OCI-M2 (cell line): ENCODE data around the gene CHTOP.
A peak's percentile ranks its signal among the peaks of the same experiment; 100 is the strongest.

ENCODE experiments used
- DNase-seq: peaks from one replicate; lab custom pipeline; 2025; ENCODE audit not compliant: unreplicated experiment; lab: John Stamatoyannopoulos, UW

CHTOP gene

DNA sequence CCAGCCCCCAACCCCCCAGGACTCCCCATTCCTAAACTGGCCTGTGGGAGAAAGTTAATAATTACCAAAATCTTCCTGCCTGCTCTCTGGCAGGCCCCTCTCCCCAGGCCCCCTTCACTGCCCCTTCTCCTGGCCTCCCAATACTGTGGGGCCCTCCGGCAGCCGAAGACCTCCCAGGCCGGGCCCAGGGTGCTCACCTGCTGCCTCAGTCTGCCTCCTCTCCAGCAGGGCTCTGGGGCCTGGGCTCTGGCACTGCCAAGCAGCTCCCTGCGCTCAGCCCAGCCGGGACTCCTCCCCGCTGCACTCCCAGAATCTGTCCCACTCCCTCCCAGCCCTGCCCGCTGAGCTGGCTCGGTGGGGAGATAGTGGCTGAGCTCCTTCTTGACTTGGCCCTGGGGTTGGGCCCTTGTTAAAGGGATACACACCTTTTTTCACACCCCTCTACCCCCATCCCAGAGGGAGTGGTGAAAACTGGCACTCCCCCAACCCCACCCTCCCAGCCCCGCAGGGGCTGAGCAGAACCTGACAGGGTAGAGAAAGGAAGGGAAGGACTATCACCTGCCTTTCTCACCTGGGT, 21.0 kb upstream of the CHTOP start, which contains the start of gene S100A16:
Gene S100A16 (minus strand): TSS at position 383 of the 577 bp plus-strand sequence. CDS start 4,986 bp downstream, outside the sequence.
- no peak for DNase-seq

GRCh38 chr1:153613406-153613805, 20.5 kb upstream of the CHTOP start:
- no peak for DNase-seq

- DNase-seq, result no peak
Measured at GRCh38 chr1:153614189-153614900, 19.5 kb upstream of the CHTOP start.

DNA sequence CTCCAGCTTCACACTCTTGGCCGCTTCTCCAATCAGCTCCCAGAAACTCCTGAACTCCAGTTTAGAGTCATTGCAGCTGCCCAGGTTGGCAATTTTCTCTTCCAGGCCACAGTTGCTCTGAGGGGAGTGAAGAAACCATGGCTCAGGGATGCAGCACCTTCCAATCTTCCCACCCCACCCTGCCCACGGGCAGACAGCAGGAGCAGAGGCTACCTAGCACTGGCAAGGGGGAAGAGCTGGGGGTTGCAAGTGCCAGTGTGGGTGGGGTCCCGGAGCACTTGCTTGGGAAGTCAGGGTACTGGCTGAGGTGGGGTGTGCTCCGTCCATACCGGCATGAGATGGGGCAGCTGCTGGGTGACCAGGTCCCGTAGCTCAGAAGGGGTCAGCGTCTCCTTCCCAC, 19.0 kb upstream of the CHTOP start:
- DNase-seq, result no peak

- DNase-seq, result no peak
Measured at GRCh38 chr1:153615406-153615805, 18.5 kb upstream of the CHTOP start.

GRCh38 chr1:153616144-153616916, 17.5 kb upstream of the CHTOP start, which contains the start of gene S100A14:
S100A14 (minus strand) TSS chr1:153616325; CDS start chr1:153615858, 467 bp downstream.
- no peak for DNase-seq

GRCh38 chr1:153616917-153617311, 17.0 kb upstream of the CHTOP start:
- DNase-seq, result no peak

- DNase-seq, result no peak
Measured at GRCh38 chr1:153617663-153618062, 16.2 kb upstream of the CHTOP start.

DNA sequence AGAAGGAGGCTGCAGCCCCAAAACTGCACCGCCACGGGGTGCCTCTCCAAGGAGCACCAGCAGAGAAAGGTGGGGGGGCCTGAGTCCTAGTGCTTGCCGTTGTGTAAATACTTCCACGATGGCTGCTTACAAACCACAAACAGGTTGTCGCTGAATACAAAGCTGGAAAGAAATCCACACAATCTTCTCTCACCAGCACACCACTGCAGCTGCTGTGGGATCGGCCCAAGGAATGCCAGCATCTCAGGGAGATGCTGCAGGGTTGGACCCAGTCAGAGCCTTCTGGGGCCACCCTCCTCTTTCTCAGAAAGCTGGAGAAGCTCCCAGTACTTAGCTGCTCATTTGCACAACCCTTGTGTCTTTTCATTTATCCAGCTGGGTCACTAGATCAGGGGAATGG, 14.7 kb upstream of the CHTOP start:
- no peak for DNase-seq

DNA sequence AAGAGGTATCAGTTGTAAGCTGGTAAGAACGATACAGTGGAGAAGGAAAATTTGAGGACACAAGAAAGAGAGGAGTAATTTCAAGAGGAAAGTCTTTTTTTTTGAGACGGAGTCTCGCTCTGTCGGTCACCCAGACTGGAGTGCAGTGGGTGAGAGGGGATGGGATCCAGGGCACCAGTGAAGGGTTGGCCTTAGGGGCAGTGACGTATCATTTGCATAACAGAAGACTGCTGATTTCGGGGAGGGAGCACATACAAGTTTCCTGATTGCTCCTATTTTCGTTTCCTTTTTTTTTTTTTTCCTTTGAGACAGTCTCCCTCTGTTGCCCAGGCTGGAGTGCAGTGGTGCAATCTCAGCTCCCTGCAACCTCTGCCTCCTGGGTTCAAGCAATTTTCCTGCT, 10.8 kb upstream of the CHTOP start:
- DNase-seq, result no peak

- no peak for DNase-seq
Measured at GRCh38 chr1:153624965-153625611, 8.8 kb upstream of the CHTOP start.

GRCh38 chr1:153626477-153626903, 7.4 kb upstream of the CHTOP start:
- DNase-seq, result no peak

DNA sequence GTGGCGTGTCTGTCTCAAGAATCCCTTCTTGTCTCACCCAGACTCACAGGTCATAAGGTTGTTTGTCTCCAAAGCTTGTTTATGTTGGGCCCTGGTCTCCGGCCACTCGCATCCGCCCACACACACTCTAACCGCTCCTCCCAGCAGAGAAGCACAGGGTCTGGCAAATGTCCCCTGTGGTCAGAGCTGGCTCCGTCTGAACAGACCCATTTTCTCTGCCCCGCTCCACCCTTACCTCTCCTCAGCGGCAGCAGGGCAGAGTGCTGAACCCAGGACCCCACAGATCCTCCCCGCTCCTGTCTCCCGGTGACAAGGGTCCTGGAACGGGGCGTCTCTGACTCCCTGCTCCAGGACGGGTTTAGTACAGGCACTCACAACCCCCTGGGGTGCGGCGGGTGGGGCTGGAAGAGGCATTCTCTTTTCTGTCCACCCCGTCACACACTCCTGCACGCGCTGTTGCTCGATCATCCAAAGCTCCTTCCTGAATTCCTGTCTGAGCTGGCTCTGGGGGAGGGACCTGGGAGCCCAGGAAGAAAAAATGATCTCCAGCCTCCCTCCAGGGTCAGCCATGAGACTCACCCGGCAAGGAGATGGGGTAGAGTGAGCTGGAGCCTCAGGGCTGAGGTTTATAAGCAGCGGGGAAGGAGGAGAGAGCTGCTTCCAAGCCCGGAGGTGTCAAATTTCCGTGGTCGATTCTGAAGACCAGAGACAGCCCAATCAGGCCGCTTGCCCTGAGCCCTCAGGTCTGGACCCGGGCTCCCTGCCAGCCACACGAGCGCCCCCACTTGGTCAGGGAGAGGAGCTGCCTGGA, 6.8 kb upstream of the CHTOP start, which contains the start of gene S100A13:
Gene S100A13 (minus strand): TSS at position 602 of the 811 bp plus-strand sequence. CDS start 1,033 bp downstream, outside the sequence.
- peak; percentile 29 for DNase-seq

DNA sequence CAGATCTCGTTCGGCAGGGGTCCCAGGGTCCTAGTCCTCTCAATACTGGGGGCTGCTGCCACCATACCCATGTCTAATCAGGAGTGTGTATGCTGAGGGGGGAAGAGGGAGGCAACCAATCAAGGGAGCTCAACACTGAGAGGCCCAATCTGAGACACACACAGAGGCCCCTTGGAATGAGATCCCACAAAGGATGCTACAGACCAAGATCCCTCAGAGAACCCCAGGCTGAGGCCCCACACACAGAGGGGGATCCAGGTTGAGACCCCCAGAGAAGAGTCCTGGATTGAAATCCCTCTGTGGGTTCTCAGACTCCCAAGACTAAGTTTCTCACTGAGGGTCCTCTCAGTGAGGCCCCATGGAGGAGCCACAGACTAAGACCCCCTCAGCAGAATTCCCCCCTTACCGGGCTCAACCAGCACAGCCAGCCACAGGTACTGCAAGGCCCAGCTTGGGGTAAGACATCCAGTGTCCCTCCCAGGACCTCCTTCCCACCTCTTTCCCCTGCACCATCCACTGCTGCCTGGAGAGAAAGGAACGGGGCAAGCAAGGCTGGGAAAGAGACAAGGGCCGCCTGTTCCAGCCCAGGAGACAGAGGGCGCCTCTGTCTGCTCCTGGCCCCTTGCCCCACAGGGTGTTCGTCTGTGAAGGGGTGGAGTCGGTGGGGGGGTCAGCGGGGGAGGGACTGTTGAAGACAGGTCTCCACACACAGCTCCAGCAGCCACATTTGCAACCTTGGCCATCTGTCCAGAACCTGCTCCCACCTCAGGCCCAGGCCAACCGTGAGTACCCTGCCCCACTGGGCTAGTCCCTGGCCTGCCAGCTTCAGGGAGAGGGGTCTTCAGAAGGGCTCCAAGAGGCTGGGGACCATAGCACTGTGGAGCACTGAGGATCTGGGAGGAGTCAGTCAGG, 5.9 kb upstream of the CHTOP start, which contains the start of gene S100A1:
Gene S100A1 (plus strand): TSS at position 720 of the 912 bp plus-strand sequence. CDS start 2,088 bp downstream, outside the sequence.
- no peak for DNase-seq

GRCh38 chr1:153628638-153629342, 5.1 kb upstream of the CHTOP start:
- DNase-seq, result no peak

GRCh38 chr1:153629343-153629665, 4.6 kb upstream of the CHTOP start:
- no peak for DNase-seq

GRCh38 chr1:153629971-153630370, 3.9 kb upstream of the CHTOP start:
- no peak for DNase-seq

DNA sequence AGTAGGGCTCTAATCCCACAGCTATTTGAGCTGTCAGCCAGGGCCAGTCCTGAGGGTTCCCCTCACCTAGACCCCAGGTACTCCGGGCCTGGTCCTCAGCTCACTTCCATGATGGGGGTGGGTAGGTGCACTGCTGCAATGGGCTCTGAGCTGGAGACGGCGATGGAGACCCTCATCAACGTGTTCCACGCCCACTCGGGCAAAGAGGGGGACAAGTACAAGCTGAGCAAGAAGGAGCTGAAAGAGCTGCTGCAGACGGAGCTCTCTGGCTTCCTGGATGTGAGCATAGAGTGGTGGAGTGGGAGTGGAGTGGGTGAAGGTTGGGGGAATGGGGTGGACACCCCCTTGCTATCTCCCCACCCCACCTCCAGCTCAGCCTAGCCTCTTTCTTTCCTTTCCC, 3.5 kb upstream of the CHTOP start:
- DNase-seq, result no peak
